Fibroblast of lung (primary cell): Measurements from ENCODE around the gene ZDHHC6.

Experiments used
- EZH2 ChIP-seq: IDR thresholded peaks from 2 replicates; pipeline ENCODE4 v1.5.1; 2012; ENCODE audit warnings: low read length, control low read depth, mild to moderate bottlenecking; ENCODE audit errors: missing control alignments
- TF ChIP-seq, protein P1 (sequence below), 2 donors: IDR thresholded peaks in 1 of 2; conservative IDR thresholded peaks in 1 of 2; 1 replicate in 1 of 2; 2 replicates in 1 of 2; pipeline ENCODE4 v1.5.1; 2011 to 2012; ENCODE audit warnings: low read length in 2 of 2, control low read depth in 1 of 2, inconsistent platforms in 1 of 2, low read depth in 1 of 2, mild to moderate bottlenecking in 1 of 2

DNA sequence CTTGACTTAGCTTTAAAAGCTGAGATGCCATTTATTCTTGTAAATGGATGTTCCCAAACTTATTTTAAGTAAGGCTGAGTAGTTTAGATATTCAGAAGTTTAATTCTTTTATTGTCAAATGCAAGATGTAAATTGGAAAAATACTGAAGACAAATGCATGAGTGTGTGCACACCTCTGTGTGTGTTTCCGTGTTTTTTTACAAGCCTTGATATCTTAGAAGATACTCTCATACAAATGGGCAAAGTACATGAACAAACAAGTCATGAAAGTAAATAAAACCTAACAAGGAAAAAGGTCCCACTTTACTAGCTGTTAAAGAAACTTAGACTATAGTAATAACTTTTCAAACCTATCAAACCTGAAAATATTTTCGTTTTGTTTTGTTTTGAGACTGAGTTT is 43.8 kb downstream of the ZDHHC6 start:
- TF ChIP-seq, protein P1, sequence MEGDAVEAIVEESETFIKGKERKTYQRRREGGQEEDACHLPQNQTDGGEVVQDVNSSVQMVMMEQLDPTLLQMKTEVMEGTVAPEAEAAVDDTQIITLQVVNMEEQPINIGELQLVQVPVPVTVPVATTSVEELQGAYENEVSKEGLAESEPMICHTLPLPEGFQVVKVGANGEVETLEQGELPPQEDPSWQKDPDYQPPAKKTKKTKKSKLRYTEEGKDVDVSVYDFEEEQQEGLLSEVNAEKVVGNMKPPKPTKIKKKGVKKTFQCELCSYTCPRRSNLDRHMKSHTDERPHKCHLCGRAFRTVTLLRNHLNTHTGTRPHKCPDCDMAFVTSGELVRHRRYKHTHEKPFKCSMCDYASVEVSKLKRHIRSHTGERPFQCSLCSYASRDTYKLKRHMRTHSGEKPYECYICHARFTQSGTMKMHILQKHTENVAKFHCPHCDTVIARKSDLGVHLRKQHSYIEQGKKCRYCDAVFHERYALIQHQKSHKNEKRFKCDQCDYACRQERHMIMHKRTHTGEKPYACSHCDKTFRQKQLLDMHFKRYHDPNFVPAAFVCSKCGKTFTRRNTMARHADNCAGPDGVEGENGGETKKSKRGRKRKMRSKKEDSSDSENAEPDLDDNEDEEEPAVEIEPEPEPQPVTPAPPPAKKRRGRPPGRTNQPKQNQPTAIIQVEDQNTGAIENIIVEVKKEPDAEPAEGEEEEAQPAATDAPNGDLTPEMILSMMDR (conservative IDR thresholded peaks at IDR 0.05 in 1 of 2, IDR thresholded peaks at IDR 0.05 in 1 of 2; ENCODE audit: low read depth in 1 of 2, low read length in 2 of 2), result no peak
- no peak for TF ChIP-seq EZH2
